UCSD-AML1 (cell line): Measurements from ENCODE around the gene FAAP20.
A peak's percentile ranks its signal among the peaks of the same experiment; 100 is the strongest.
"Not testable (repeated sequence)": the region's sequence is repeated elsewhere in the genome, so short reads cannot be mapped to it uniquely, and the experiment has no call there.

Experiments
- DNase-seq: peaks from one replicate; lab custom pipeline; 2025; ENCODE audit not compliant: unreplicated experiment; lab: John Stamatoyannopoulos, UW

The FAAP20 gene

GRCh38 chr1:2163205-2163604, 31.4 kb downstream of the FAAP20 start:
- DNase-seq = no peak

DNA sequence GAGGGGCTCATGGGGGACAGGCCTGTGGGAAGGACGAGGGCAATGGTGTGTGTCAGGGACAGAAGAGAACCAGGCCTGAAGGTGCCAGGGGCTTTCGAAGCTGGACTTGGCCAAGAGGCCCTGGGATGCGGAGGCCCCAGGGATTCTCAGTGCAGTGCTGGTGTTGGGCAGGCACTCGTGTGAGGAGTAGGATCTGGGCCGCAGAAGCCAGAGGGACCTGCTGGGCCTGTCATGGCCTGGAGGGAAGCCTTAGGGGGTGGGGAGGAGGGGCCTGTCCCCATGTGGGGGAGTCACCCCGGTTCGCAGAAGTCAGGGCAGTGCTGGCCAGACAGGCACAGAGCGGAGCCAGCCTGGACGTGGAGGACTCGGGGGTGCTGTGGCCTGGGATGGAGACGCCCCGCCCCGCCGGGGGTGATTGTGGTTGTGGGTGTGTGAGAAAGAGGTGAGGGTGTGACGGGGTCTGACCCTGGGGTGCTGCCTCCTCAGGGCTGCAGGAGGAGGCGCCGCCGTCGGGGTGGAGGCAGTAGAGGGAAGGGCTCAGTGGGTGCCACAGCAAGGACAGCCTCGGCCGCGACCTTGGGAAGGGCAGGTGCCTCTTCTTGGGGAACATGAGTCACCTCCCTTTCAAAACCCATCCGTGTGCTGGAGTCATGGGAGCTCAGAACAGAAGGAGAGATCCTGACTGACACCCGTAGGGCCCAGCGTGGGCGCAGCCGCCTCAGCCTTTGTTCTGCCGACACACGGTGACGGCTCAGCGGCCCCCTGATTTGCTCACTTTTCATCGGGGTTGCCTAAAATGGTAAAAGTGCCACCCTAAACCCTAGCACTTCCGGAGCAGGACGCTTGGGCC, 33.9 kb downstream of the FAAP20 start:
- no peak for DNase-seq

- DNase-seq = no peak
These were observed 35.4 kb downstream of the FAAP20 start for GRCh38 chr1:2159124-2159523.

DNA sequence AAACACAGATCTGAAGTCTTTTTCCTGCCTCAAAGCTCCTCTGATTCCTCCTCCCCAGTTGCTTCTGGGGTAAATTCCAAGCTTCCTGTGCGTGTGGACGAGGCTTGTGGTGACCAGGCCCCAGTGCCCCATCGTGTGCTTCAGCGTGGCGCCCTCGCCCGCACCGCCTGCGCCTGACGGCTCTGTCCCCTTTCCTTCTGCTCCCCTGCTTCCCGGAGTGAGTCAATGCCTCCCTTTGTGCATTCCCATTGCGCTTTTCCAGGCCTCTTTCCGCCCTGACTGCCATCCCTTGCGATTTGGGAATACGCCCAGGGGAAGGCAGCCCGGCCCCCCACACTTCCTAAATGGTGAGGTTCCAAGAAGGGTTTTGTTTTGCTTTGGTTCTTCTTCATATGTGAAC, 36.3 kb downstream of the FAAP20 start:
- DNase-seq = no peak

GRCh38 chr1:2157856-2158255, 36.7 kb downstream of the FAAP20 start:
- no peak for DNase-seq

- DNase-seq = no peak
These were observed 37.7 kb downstream of the FAAP20 start for GRCh38 chr1:2156866-2157265.

DNA sequence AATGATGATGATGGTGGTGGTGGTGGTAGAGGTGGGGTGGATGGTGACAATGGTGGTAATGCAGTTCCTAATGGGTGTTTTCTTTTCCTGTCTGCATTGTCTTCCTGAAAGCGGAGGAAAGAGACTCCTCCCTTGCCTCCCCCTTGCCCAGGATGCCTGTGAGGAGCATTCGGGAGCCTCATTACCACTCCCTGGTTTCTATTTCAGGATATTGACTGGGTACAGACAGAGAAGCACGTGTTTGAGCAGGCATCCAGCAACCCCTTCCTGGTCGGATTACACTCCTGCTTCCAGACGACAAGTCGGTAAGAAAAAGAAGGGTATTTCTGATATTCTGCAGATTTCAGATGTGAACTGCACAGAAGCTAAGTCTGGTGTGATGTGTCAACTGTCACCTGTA, 38.8 kb downstream of the FAAP20 start:
- DNase-seq = no peak

- DNase-seq = no peak
These were observed 39.4 kb downstream of the FAAP20 start for GRCh38 chr1:2155147-2155598.

DNA sequence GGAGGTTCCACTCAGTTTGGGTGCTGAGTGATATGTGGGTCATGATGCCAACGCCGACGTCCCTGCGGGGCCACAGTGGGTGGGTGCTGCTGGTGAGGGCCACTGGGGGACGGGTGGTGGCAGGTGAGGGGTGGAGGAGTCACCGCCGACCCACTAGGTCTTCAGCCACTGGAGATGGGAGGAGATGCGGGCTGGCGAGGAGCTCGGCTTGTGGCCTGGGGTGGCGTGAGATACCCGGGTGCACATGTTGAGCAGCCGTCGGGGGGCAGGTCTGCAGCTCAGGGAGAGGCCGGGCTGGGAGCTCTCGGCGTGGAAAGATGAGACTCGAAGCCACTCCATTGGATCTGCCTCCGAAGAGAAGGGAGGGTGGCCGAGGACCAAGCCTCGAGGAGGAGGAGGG, 40.5 kb downstream of the FAAP20 start:
- DNase-seq = no peak

DNA sequence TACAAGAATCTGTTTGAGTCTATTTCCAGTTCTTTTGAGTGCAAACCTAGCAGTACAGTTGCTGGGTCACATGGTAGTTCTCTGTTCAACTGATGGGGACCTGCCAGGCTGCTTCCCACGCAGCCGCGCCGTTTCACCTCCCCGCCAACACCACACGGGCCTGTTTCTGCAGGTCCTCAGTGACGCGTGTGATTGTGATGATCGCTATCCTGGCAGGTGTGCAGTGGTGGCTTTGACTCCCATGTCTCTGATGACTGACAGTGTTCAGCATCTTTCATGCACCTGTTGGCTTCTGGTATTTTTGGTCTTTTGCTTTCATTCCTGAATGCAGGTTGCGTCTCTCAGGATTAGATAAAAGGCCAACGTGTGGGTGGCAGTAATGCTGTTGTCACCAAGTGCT, 41.6 kb downstream of the FAAP20 start:
- DNase-seq = no peak

DNA sequence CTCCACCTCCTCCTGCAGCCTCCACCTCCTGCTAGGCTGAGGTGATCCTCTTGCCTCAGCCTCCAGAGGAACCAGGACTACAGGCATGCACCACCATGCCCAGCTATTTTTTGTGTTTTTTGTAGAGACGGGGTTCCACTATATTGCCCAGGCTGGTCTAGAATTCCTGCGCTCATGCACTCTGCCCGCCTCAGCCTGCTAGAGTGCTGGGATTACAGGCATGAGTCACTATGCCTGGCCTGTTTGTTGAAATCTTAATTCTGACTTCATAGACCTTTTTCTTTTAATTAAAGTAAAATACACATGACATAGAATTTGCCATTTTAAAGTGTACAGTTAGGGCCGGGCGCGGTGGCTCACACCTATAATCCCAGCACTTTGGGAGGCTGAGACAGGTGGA, 42.7 kb downstream of the FAAP20 start:
- no peak for DNase-seq

DNA sequence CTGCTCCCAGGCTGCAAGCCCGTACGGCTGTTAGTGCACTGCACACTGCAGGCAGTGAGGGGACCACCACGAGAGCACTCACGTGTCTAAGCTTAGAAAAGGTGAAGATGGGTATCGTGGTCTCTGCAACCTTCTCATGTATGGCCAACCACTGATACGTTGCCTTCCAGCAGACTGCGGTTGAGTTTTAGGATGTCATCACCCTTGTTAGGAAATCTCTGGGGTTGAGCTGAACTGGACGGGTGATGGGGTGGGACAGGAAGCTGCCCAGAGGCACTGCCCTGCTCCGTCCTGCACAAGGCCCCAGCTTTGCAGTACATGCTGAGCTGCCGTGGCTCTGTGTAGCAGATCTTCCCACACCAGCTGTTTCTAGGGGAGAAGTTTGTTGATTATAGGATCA, 43.3 kb downstream of the FAAP20 start:
- DNase-seq = no peak

DNA sequence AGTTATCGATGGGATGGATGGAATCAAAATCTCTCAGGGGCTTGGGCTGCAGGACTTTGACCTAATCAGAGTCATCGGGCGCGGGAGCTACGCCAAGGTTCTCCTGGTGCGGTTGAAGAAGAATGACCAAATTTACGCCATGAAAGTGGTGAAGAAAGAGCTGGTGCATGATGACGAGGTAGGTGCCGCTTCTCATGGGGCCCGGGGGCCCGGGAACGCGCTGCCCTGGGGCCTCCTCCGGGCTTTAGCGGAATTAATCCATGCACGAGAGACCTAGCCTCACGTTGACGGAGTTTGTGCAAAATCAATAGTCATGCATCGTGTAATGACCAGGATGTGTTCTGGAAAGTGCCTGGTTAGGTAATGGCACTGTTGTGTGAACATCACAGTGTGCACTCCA, 43.8 kb downstream of the FAAP20 start:
- DNase-seq = no peak

DNA sequence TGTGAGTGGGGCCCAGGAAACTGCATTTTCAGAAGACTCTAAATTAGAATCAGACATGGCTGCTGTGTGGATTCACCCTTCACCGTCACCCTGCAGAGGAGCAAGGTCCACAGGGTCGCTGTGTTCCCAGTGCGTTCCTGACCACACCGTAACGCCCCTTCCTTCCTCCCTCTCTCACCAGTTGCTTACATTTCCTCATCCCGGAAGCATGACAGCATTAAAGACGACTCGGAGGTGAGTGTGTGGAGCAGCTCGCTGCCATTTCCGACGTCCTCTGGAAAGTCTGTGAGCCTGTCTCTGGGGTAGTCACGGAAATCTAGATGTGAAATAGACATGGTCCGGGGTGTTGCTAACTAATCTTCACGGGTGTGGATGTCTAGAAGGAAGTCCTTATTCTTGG, 45.9 kb downstream of the FAAP20 start:
- DNase-seq = peak; percentile 74

DNA sequence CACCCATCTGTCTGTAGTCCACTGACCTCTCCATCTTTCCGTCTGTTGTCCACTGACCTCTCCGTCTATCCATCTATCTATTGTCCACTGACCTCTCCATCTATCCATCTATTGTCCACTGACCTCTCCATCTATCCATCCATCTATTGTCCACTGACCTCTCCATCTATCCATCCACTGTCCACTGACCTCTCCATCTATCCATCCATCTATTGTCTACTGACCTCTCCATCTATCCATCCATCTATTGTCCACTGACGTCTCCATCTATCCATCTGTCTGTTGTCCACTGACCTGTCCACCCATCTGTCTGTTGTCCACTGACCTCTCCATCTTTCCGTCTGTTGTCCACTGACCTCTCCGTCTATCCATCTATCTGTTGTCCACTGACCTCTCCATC, 46.7 kb downstream of the FAAP20 start:
- DNase-seq = not testable (repeated sequence)

DNA sequence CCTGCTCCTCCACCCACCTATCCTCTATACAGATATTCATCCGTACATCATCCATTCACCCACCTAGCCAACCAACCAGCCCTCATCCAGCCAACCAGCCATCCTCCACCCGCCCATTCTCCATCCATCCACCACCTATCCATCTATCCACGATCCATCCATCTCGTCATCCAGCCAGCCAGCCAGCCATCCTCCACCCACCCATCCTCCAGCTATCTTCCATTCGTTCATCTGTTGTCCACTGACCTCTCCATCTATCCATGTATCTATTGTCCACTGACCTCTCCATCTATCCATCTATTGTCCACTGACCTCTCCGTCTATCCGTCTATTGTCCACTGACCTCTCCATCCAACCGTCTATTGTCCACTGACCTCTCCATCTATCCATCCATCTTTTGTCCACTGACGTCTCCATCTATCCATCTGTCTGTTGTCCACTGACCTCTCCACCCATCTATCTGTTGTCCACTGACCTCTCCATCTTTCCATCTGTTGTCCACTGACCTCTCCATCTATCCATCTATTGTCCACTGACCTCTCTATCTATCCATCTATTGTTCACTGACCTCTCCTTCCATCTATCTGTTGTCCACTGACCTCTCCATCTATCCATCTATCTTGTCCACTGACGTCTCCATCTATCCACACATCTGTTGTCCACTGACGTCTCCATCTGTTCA, 47.6 kb downstream of the FAAP20 start:
- DNase-seq = no peak

GRCh38 chr1:2145946-2146835, 48.4 kb downstream of the FAAP20 start:
- no peak for DNase-seq

DNA sequence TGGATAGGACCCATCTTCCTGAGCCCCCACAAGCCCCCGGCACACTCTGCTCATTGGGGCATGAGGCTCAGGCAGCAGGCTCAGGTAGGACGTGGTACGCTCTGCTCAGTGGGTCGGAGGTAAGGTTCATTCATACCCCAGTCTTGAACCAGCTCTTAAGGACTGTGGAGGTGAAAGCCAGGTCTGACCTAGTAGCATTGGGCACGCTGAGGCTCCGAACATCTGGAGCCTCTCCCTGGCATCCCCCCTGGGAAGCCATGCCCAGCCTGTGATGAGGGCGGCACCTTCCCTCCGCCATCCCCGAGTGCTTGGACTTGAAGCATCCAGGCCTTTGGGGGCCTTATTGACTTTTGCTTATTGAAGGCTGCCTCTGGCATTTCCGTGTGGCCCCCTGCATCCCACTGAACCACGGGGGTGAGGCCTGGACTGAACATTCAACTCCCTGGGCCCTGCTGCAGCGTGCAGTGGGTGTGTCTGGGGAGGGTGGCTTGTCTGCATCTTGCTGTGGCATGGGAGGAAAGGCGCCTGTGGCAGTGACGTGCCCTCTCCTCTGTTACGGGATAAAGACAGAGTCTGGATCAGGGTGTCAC, 50.0 kb downstream of the FAAP20 start:
- no peak for DNase-seq

DNA sequence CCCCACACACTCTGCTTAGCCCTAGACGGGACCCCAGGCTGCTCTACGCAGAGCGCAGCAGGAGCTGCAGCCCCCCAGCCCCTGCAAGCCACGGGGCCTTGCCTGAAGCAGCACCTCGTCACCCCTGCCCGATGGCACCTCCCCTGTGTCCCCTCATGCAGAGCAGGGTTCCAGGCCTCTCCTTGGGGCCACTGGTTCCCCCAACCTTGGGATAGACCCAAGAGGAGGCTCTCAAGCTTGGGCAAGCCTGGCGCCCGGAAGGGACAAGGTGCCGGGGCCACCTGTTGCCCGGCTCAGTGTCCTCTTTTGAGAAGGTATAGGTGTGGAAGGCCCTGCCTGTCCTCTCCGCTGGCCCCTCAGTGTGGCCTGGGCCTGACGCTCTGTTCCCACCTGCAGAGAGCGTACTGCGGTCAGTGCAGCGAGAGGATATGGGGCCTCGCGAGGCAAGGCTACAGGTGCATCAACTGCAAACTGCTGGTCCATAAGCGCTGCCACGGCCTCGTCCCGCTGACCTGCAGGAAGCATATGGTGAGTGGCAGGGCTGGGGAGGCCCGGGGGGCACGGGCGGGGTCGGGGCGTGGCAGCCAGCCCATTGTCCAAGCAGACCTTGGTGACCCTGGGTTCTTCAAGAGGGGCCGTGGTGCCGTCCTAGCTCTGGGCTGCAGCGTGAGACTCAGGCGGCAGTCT, 50.6 kb downstream of the FAAP20 start:
- DNase-seq = no peak

DNA sequence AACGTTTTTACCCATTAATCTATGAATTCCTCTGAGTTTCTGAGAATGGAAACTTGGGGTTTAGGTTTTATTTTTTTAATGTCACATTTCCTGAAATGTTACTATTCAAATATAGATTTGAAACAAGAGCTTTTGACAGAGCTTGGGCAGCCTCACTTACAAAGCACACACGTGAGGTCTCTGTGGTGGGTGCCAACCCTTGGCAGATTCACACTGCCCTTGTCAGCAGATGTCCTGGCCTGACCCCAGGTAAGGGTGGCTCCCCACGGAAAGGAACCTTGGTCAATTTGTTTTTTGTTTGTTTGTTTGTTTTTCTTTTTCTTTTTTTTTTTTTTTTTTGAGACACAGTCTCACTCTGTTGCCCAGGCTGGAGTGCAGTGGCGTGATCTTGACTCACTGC, 53.5 kb downstream of the FAAP20 start:
- DNase-seq = no peak
